C4-2B (cell line): ENCODE measurements around the gene CATSPERD.

Experiments used
- H3K27ac ChIP-seq: fragments of 450-650 bp; 2 replicates; pipeline ENCODE4 v1.5.1; 2017
- CTCF ChIP-seq: fragments of 450-650 bp; conservative IDR thresholded peaks from 2 replicates; pipeline ENCODE4 v1.5.1; 2017; ENCODE audit warnings: mild to moderate bottlenecking
- ZFX ChIP-seq: fragments of 450-650 bp; IDR thresholded peaks from 2 replicates; pipeline ENCODE4 v1.6.1; 2017

The CATSPERD gene

GRCh38 chr19:5692723-5693194 is 27.7 kb upstream of the CATSPERD start:
- TF ChIP-seq ZFX: no peak
- TF ChIP-seq CTCF: no peak
- H3K27ac ChIP-seq: peak overlapping the region; percentile 99; the same call in 1 of the 2 replicates

GRCh38 chr19:5693195-5694166 is 27.0 kb upstream of the CATSPERD start:
- TF ChIP-seq ZFX (peak; percentile 24; the same call in 1 of the 2 replicates), CTCF (no peak)
- 0 out of 2 replicates have a peak overlapping the region, but pooled peaks have one; percentile 99 for H3K27ac ChIP-seq

- no peak overlapping the region for H3K27ac ChIP-seq
- TF ChIP-seq ZFX: no peak
- no peak for TF ChIP-seq CTCF
Measured at GRCh38 chr19:5694167-5694955, 26.1 kb upstream of the CATSPERD start.

- no peak overlapping the region for H3K27ac ChIP-seq
- no peak for TF ChIP-seq ZFX
- no peak for TF ChIP-seq CTCF
Measured at GRCh38 chr19:5694956-5695648, 25.3 kb upstream of the CATSPERD start.

- TF ChIP-seq ZFX (no peak), CTCF (no peak)
- no peak overlapping the region for H3K27ac ChIP-seq
Measured at GRCh38 chr19:5695649-5696195, 24.7 kb upstream of the CATSPERD start.

GRCh38 chr19:5696196-5697021 is 24.0 kb upstream of the CATSPERD start:
- no peak overlapping the region for H3K27ac ChIP-seq
- TF ChIP-seq ZFX: no peak
- no peak for TF ChIP-seq CTCF
